HEK293 (cell line): ENCODE results near the gene RRBP1.
A peak's percentile ranks its signal among the peaks of the same experiment; 100 is the strongest.

ENCODE experiments used
- CTCF ChIA-PET: fragments of 350-600 bp; formaldehyde crosslinking; extraction: SDS; loops from one replicate; lab custom pipeline; 2021; ENCODE audit warnings: antibody characterized with exemption; lab: Yijun Ruan, JAX
- POLR2A ChIA-PET: fragments of 300-600 bp; formaldehyde crosslinking; extraction: SDS; loops from one replicate; lab custom pipeline; 2020; ENCODE audit warnings: antibody characterized with exemption, inconsistent platforms; lab: Yijun Ruan, JAX
- H3K27ac ChIP-seq: fragments of 200-500 bp; sonication (Bioruptor generic); 2 replicates; pipeline ENCODE4 v1.5.1; 2014; ENCODE audit warnings: low read depth, low read length, control low read depth, inconsistent platforms; ENCODE audit errors: extremely low read depth
- H3K36me3 ChIP-seq, 2 experiments: fragments of 200-500 bp in 1 of 2; sonication (Bioruptor generic) in 1 of 2; 1 replicate in 1 of 2; 2 replicates in 1 of 2; pipeline ENCODE4 v1.5.1; 2014 to 2017; ENCODE audit warnings: inconsistent platforms in 2 of 2, low read length in 2 of 2; ENCODE audit not compliant: control insufficient read depth in 2 of 2, insufficient read depth in 1 of 2
- H3K4me1 ChIP-seq: fragments of 200-500 bp; sonication (Bioruptor generic); 2 replicates; pipeline ENCODE4 v1.5.1; 2014; ENCODE audit warnings: mild to moderate bottlenecking, low read length, inconsistent platforms; ENCODE audit not compliant: control insufficient read depth, insufficient read depth
- H3K4me3 ChIP-seq: 2 replicates; pipeline ENCODE4 v1.5.1; 2011; ENCODE audit warnings: low read depth, mild to moderate bottlenecking, control low read depth, low read length, moderate library complexity
- H3K9me3 ChIP-seq: fragments of 200-500 bp; sonication (Bioruptor generic); 2 replicates; pipeline ENCODE4 v1.5.1; 2014; ENCODE audit warnings: low read depth, low read length, inconsistent platforms; ENCODE audit not compliant: control insufficient read depth, insufficient read depth
- BCL11A ChIP-seq: fragments of 450-650 bp; formaldehyde crosslinking; IDR thresholded peaks from 2 replicates; pipeline ENCODE4 v1.5.1; 2016; ENCODE audit warnings: low read depth, missing biosample characterization, missing genetic modification characterization
- EGR2 ChIP-seq: fragments of 450-650 bp; formaldehyde crosslinking; IDR thresholded peaks from 2 replicates; pipeline ENCODE4 v1.5.1; 2016; ENCODE audit warnings: low read depth, missing biosample characterization, missing genetic modification characterization
- GLI4 ChIP-seq: fragments of 450-650 bp; formaldehyde crosslinking; IDR thresholded peaks from 2 replicates; pipeline ENCODE4 v1.5.1; 2016; ENCODE audit warnings: missing biosample characterization, missing genetic modification characterization
- HOXA7 ChIP-seq: sonication (generic); formaldehyde crosslinking; IDR thresholded peaks from 2 replicates; pipeline ENCODE4 v1.8.1; 2022; ENCODE audit warnings: missing genetic modification reagents, borderline replicate concordance
- KLF1 ChIP-seq: fragments of 450-650 bp; formaldehyde crosslinking; IDR thresholded peaks from 2 replicates; pipeline ENCODE4 v1.5.1; 2016; ENCODE audit warnings: missing biosample characterization, missing genetic modification characterization
- KLF16 ChIP-seq: fragments of 450-650 bp; formaldehyde crosslinking; IDR thresholded peaks from 2 replicates; pipeline ENCODE4 v1.5.1; 2017; ENCODE audit warnings: missing biosample characterization, missing genetic modification characterization
- KLF9 ChIP-seq: fragments of 450-650 bp; formaldehyde crosslinking; IDR thresholded peaks from 2 replicates; pipeline ENCODE4 v1.5.1; 2016; ENCODE audit warnings: missing biosample characterization, missing genetic modification characterization, low read depth
- RBAK ChIP-seq: fragments of 450-650 bp; formaldehyde crosslinking; IDR thresholded peaks from 2 replicates; pipeline ENCODE4 v1.5.1; 2016; ENCODE audit warnings: missing biosample characterization, missing genetic modification characterization
- SALL2 ChIP-seq: fragments of 450-650 bp; formaldehyde crosslinking; IDR thresholded peaks from 2 replicates; pipeline ENCODE4 v1.5.0; 2017; ENCODE audit warnings: missing biosample characterization, mild to moderate bottlenecking, missing genetic modification characterization, borderline replicate concordance
- SP2 ChIP-seq: fragments of 450-650 bp; formaldehyde crosslinking; IDR thresholded peaks from 2 replicates; pipeline ENCODE4 v1.5.1; 2016; ENCODE audit warnings: missing biosample characterization, missing genetic modification characterization
- SP3 ChIP-seq: fragments of 450-650 bp; formaldehyde crosslinking; IDR thresholded peaks from 2 replicates; pipeline ENCODE4 v1.5.1; 2016; ENCODE audit warnings: missing biosample characterization, missing genetic modification characterization
- ZBTB1 ChIP-seq: fragments of 450-650 bp; formaldehyde crosslinking; IDR thresholded peaks from 2 replicates; pipeline ENCODE4 v1.5.1; 2016; ENCODE audit warnings: missing biosample characterization, missing genetic modification characterization
- ZBTB7A ChIP-seq: fragments of 450-650 bp; formaldehyde crosslinking; IDR thresholded peaks from 2 replicates; pipeline ENCODE4 v1.5.1; 2016; ENCODE audit warnings: low read depth, missing biosample characterization, missing genetic modification characterization
- ZFP69B ChIP-seq: fragments of 450-650 bp; formaldehyde crosslinking; IDR thresholded peaks from 2 replicates; pipeline ENCODE4 v1.5.1; 2016; ENCODE audit warnings: missing biosample characterization, missing genetic modification characterization
- ZNF138 ChIP-seq: fragments of 450-650 bp; formaldehyde crosslinking; IDR thresholded peaks from 2 replicates; pipeline ENCODE4 v1.5.1; 2016; ENCODE audit warnings: missing biosample characterization, missing genetic modification characterization, borderline replicate concordance
- ZNF391 ChIP-seq: fragments of 450-650 bp; formaldehyde crosslinking; IDR thresholded peaks from 2 replicates; pipeline ENCODE4 v1.5.1; 2016; ENCODE audit warnings: low read depth, missing biosample characterization, missing genetic modification characterization, borderline replicate concordance
- ZNF394 ChIP-seq: fragments of 450-650 bp; formaldehyde crosslinking; IDR thresholded peaks from 2 replicates; pipeline ENCODE4 v1.5.1; 2016; ENCODE audit warnings: missing biosample characterization, missing genetic modification characterization, mild to moderate bottlenecking, moderate library complexity, borderline replicate concordance
- ZNF423 ChIP-seq: fragments of 450-650 bp; formaldehyde crosslinking; IDR thresholded peaks from 2 replicates; pipeline ENCODE4 v1.5.1; 2016; ENCODE audit warnings: missing biosample characterization, missing genetic modification characterization
- ZNF529 ChIP-seq: fragments of 450-650 bp; formaldehyde crosslinking; IDR thresholded peaks from 2 replicates; pipeline ENCODE4 v1.5.1; 2017; ENCODE audit warnings: missing genetic modification characterization, missing biosample characterization; ENCODE audit not compliant: insufficient replicate concordance
- ZNF596 ChIP-seq: fragments of 450-650 bp; IDR thresholded peaks from 2 replicates; pipeline ENCODE4 v1.5.0; 2018; ENCODE audit warnings: missing biosample characterization, mild to moderate bottlenecking, missing genetic modification characterization, moderate library complexity
- ZNF610 ChIP-seq: fragments of 450-650 bp; formaldehyde crosslinking; IDR thresholded peaks from 2 replicates; pipeline ENCODE4 v1.5.1; 2016; ENCODE audit warnings: missing biosample characterization, missing genetic modification characterization, borderline replicate concordance
- ZNF670 ChIP-seq: fragments of 450-650 bp; formaldehyde crosslinking; IDR thresholded peaks from 2 replicates; pipeline ENCODE4 v1.5.1; 2016; ENCODE audit warnings: missing biosample characterization, missing genetic modification characterization, low read depth
- ZNF843 ChIP-seq: fragments of 450-650 bp; formaldehyde crosslinking; IDR thresholded peaks from 2 replicates; pipeline ENCODE4 v1.5.1; 2016; ENCODE audit warnings: missing biosample characterization, missing genetic modification characterization
- ZXDB ChIP-seq: fragments of 450-650 bp; formaldehyde crosslinking; IDR thresholded peaks from 2 replicates; pipeline ENCODE4 v1.5.1; 2016; ENCODE audit warnings: missing biosample characterization, missing genetic modification characterization
- TF ChIP-seq, protein P1 (sequence below): fragments of 450-650 bp; formaldehyde crosslinking; IDR thresholded peaks from 2 replicates; pipeline ENCODE4 v1.5.1; 2016; ENCODE audit warnings: missing biosample characterization, missing genetic modification characterization, borderline replicate concordance
- TF ChIP-seq, protein P2 (sequence below): fragments of 450-650 bp; formaldehyde crosslinking; IDR thresholded peaks from 2 replicates; pipeline ENCODE4 v1.5.1; 2016; ENCODE audit warnings: missing biosample characterization, missing genetic modification characterization
- TF ChIP-seq, protein P3 (sequence below): fragments of 450-650 bp; formaldehyde crosslinking; IDR thresholded peaks from 2 replicates; pipeline ENCODE4 v1.5.1; 2016; ENCODE audit warnings: missing biosample characterization, missing genetic modification characterization
- TF ChIP-seq, protein P4 (sequence below): fragments of 450-650 bp; formaldehyde crosslinking; optimal IDR thresholded peaks from 2 replicates; pipeline ENCODE3; 2016; ENCODE audit warnings: missing biosample characterization, mild to moderate bottlenecking, missing genetic modification characterization
- TF ChIP-seq, protein P5 (sequence below): fragments of 450-650 bp; formaldehyde crosslinking; IDR thresholded peaks from 2 replicates; pipeline ENCODE4 v1.5.1; 2016; ENCODE audit warnings: missing biosample characterization, missing genetic modification characterization, low read depth

RRBP1 gene

DNA sequence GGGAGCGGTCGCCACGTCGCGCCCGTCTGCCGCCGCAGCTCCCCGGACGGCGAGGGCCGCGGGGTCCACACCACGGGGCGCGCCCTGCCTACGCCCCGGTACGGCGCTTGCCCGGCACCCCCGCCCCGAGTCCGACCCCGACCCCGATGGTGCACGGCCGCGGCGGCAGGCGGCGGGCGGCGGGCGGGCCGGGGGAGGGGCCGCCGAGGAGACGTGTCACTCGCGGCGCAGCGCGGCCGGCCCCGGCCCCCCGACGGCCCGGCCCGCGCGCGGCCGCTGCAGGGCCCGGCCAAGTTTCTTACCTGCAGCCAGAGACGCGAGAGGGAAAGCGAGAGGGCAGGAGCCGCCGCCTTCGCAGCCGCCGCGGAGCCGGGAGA is 328 bp downstream of the RRBP1 start (continued):
- TF ChIP-seq ZNF423 (tag by site-specific recombination) (no peak), ZXDB (tag by site-specific recombination) (no peak), ZFP69B (no peak), SALL2 (no peak), ZNF529 (no peak), GLI4 (tag by site-specific recombination) (no peak), ZNF843 (tag by site-specific recombination) (no peak)
- TF ChIP-seq, protein P1, sequence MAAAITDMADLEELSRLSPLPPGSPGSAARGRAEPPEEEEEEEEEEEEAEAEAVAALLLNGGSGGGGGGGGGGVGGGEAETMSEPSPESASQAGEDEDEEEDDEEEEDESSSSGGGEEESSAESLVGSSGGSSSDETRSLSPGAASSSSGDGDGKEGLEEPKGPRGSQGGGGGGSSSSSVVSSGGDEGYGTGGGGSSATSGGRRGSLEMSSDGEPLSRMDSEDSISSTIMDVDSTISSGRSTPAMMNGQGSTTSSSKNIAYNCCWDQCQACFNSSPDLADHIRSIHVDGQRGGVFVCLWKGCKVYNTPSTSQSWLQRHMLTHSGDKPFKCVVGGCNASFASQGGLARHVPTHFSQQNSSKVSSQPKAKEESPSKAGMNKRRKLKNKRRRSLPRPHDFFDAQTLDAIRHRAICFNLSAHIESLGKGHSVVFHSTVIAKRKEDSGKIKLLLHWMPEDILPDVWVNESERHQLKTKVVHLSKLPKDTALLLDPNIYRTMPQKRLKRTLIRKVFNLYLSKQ (tag by site-specific recombination): no peak
- TF ChIP-seq, protein P2, sequence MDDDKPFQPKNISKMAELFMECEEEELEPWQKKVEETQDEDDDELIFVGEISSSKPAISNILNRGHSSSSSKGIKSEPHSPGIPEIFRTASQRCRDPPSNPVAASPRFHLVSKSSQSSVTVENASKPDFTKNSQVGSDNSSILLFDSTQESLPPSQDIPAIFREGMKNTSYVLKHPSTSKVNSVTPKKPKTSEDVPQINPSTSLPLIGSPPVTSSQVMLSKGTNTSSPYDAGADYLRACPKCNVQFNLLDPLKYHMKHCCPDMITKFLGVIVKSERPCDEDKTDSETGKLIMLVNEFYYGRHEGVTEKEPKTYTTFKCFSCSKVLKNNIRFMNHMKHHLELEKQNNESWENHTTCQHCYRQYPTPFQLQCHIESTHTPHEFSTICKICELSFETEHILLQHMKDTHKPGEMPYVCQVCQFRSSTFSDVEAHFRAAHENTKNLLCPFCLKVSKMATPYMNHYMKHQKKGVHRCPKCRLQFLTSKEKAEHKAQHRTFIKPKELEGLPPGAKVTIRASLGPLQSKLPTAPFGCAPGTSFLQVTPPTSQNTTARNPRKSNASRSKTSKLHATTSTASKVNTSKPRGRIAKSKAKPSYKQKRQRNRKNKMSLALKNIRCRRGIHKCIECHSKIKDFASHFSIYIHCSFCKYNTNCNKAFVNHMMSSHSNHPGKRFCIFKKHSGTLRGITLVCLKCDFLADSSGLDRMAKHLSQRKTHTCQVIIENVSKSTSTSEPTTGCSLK: no peak

DNA sequence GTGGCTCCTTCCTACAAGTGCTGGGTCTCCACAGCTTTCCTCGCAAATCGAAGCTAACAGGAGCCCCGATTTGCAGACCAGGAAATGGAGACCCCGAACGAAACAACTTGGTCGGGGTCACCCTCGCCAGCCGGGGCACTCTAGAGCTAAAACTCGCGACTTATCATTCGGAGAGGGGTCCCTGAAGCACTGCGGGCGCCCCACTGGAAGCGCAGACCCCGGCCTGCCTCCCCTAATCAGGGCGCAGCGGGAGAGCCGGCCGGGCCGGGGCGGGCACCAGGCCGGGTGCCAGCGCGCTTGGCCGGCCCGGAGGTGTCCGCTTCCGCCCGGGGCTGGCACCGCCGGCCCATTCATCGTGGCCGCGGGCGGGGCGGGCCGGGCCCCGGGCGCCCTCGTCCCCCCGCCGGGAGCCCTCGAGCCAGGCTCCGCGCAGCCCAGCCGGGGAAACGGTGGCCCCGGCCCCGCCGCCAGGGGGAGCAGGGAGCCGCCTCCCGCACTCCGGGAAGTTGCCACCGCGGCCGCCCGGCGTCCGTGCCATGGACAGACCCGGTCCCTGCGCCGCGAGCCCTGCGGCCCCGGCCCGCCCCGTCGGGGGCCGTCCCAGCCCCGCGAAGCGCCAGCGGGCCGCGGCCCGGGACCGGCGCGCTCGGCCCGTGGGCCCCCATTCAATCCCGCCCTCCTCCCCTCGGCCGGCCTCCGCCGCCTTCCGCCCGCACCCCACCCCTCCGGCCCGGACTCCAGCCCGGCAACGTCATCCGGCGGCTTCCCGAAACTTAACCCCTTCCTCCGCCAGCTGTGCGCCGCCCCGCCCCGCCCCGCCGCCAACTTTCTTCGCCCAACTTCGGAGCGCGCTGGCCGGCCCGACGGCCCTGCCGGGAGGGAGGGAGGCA is 961 bp downstream of the RRBP1 start:
- Histone ChIP-seq H3K9me3 (no peaks in the 10 kb centered on the region), H3K27ac (peak overlapping the region; percentile 59; the same call in 1 of the 2 replicates), H3K4me1 (peaks cover 5% of the 10 kb centered on the region; the same call in 1 of the 2 replicates), H3K4me3 (peak overlapping the region; percentile 72), H3K36me3 (peaks cover 0 to 32% of the 10 kb centered on the region in 2 experiments; a peak in 2 of 3 replicates)
- ChIA-PET CTCF (interaction anchor here (0.5 to 1.8 kb wide), 15 partner anchors 15 to 351 kb away, joined by 3 to 10 read pairs (median 4); partner anchors contain the start of gene BANF2), POLR2A (interaction anchor here (1.1 to 2.1 kb wide), 5 partner anchors 48 to 286 kb away, joined by 3 to 16 read pairs (median 9); partner anchors contain the start of genes BFSP1, MGME1 and SNX5)
- TF ChIP-seq ZNF394 (tag by site-specific recombination) (no peak), EGR2 (tag by site-specific recombination) (no peak), BCL11A (tag by site-specific recombination) (no peak), SP3 (no peak), RBAK (no peak), ZNF670 (tag by site-specific recombination) (no peak), ZNF610 (tag by site-specific recombination) (no peak), ZNF138 (no peak), ZBTB7A (tag by site-specific recombination) (no peak), KLF9 (tag by site-specific recombination) (0 out of 2 replicates have a peak, but pooled peaks have one; percentile 14), ZNF596 (tag by site-specific recombination) (no peak), HOXA7 (CRISPR knock-in tag) (no peak), KLF16 (tag by site-specific recombination) (no peak), SP2 (tag by site-specific recombination) (peak; percentile 37; the same call in 1 of the 2 replicates), KLF1 (tag by site-specific recombination) (peak; percentile 54), ZNF529 (no peak), ZNF391 (tag by site-specific recombination) (no peak), ZBTB1 (tag by site-specific recombination) (no peak)
- TF ChIP-seq, protein P3, sequence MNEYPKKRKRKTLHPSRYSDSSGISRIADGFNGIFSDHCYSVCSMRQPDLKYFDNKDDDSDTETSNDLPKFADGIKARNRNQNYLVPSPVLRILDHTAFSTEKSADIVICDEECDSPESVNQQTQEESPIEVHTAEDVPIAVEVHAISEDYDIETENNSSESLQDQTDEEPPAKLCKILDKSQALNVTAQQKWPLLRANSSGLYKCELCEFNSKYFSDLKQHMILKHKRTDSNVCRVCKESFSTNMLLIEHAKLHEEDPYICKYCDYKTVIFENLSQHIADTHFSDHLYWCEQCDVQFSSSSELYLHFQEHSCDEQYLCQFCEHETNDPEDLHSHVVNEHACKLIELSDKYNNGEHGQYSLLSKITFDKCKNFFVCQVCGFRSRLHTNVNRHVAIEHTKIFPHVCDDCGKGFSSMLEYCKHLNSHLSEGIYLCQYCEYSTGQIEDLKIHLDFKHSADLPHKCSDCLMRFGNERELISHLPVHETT: no peak
- TF ChIP-seq, protein P4, sequence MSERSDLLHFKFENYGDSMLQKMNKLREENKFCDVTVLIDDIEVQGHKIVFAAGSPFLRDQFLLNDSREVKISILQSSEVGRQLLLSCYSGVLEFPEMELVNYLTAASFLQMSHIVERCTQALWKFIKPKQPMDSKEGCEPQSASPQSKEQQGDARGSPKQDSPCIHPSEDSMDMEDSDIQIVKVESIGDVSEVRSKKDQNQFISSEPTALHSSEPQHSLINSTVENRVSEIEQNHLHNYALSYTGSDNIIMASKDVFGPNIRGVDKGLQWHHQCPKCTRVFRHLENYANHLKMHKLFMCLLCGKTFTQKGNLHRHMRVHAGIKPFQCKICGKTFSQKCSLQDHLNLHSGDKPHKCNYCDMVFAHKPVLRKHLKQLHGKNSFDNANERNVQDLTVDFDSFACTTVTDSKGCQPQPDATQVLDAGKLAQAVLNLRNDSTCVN (tag by site-specific recombination): peak; percentile 17
- TF ChIP-seq, protein P5, sequence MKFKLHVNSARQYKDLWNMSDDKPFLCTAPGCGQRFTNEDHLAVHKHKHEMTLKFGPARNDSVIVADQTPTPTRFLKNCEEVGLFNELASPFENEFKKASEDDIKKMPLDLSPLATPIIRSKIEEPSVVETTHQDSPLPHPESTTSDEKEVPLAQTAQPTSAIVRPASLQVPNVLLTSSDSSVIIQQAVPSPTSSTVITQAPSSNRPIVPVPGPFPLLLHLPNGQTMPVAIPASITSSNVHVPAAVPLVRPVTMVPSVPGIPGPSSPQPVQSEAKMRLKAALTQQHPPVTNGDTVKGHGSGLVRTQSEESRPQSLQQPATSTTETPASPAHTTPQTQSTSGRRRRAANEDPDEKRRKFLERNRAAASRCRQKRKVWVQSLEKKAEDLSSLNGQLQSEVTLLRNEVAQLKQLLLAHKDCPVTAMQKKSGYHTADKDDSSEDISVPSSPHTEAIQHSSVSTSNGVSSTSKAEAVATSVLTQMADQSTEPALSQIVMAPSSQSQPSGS (tag by site-specific recombination): no peak
